ENCODE results near the gene CD302. TPM values are rescaled to one million over a fixed set of nuclear protein-coding genes. Genes with fewer than 3 reads are reported as not detected.

The CD302 gene
- total RNA-seq, 1 experiment from 2014 or later = 8.5 TPM

- no peaks in the 10 kb centered on the region for H3K27me3 ChIP-seq (ENCODE audit: low read length)
- ATAC-seq (no peak), DNase-seq (no peak)
- no peak overlapping the region for H3K4me3 ChIP-seq (ENCODE audit: low read length)
- intact Hi-C loops (cut with micrococcal nuclease) = no loop called here
- peaks cover 53% of the 10 kb centered on the region for H4K20me1 ChIP-seq (ENCODE audit: low read length)
- no TSS peak for BruUV-seq (replicated peaks)
- no peak overlapping the region for H3K27ac ChIP-seq (ENCODE audit: low read length)
- ChIA-PET POLR2A (ENCODE audit: unreplicated experiment) (no interaction called here), CTCF (no interaction called here)
- peaks cover 60% of the 10 kb centered on the region for H3K36me3 ChIP-seq (ENCODE audit: low read depth, low read length)
- peaks cover 95% of the 10 kb centered on the region for H3K79me2 ChIP-seq (ENCODE audit: low read length)
- TF ChIP-seq EZH2 (IDR thresholded peaks at IDR 0.05; ENCODE audit: low read length, unreplicated experiment) (no peak), EZH2phosphoT487 (IDR thresholded peaks at IDR 0.05; ENCODE audit: borderline replicate concordance, low read length) (no peak), CTCF (conservative IDR thresholded peaks at IDR 0.05; ENCODE audit: low read depth, low read length) (no peak)
- no peaks in the 10 kb centered on the region for H3K9me3 ChIP-seq (ENCODE audit: low read length)
- no peak overlapping the region for H3K4me2 ChIP-seq (ENCODE audit: low read length)
- H3K9me2 ChIP-seq (replicated peaks; ENCODE audit: low read length) = no peaks in the 10 kb centered on the region
- H3F3A ChIP-seq (ENCODE audit: low read length, unreplicated experiment) = no peaks in the 10 kb centered on the region
- H3K4me1 ChIP-seq (ENCODE audit: insufficient read depth, low read length) = no peaks in the 10 kb centered on the region; the same call in 1 of the 2 replicates
- no peak overlapping the region for H2AFZ ChIP-seq (ENCODE audit: low read length)
- no peak overlapping the region for H3K9ac ChIP-seq (ENCODE audit: low read length)
Observed at GRCh38 chr2:159737917-159738296, 60.1 kb downstream of the CD302 start.

- TF ChIP-seq EZH2phosphoT487 (IDR thresholded peaks at IDR 0.05; ENCODE audit: borderline replicate concordance, low read length) (no peak), EZH2 (IDR thresholded peaks at IDR 0.05; ENCODE audit: low read length, unreplicated experiment) (no peak), CTCF (conservative IDR thresholded peaks at IDR 0.05; ENCODE audit: low read depth, low read length) (no peak)
- DNase-seq (no peak), ATAC-seq (no peak)
- H3K9me2 ChIP-seq (replicated peaks; ENCODE audit: low read length) = no peaks in the 10 kb centered on the region
- no peak overlapping the region for H3K27ac ChIP-seq (ENCODE audit: low read length)
- no peak overlapping the region for H3K4me2 ChIP-seq (ENCODE audit: low read length)
- H4K20me1 ChIP-seq (ENCODE audit: low read length) = peaks cover 52% of the 10 kb centered on the region
- H3K4me3 ChIP-seq (ENCODE audit: low read length) = no peak overlapping the region
- peaks cover 96% of the 10 kb centered on the region for H3K79me2 ChIP-seq (ENCODE audit: low read length)
- no peaks in the 10 kb centered on the region for H3K27me3 ChIP-seq (ENCODE audit: low read length)
- POLR2A ChIA-PET (ENCODE audit: unreplicated experiment) = no interaction called here
- intact Hi-C loops (cut with micrococcal nuclease) = no loop called here
- no peak overlapping the region for H2AFZ ChIP-seq (ENCODE audit: low read length)
- no peaks in the 10 kb centered on the region for H3F3A ChIP-seq (ENCODE audit: low read length, unreplicated experiment)
- H3K36me3 ChIP-seq (ENCODE audit: low read depth, low read length) = peaks cover 62% of the 10 kb centered on the region
- H3K9me3 ChIP-seq (ENCODE audit: low read length) = no peaks in the 10 kb centered on the region
- H3K4me1 ChIP-seq (ENCODE audit: insufficient read depth, low read length) = no peaks in the 10 kb centered on the region; the same call in 1 of the 2 replicates
- BruUV-seq (replicated peaks) = no TSS peak
- CTCF ChIA-PET = no interaction called here
- H3K9ac ChIP-seq (ENCODE audit: low read length) = no peak overlapping the region
Observed at GRCh38 chr2:159737292-159737916, 60.6 kb downstream of the CD302 start.

GRCh38 chr2:159736048-159736447 is 62.0 kb downstream of the CD302 start:
- no peaks in the 10 kb centered on the region for H3K9me3 ChIP-seq (ENCODE audit: low read length)
- TF ChIP-seq EZH2 (IDR thresholded peaks at IDR 0.05; ENCODE audit: low read length, unreplicated experiment) = no peak
- no peak overlapping the region for H2AFZ ChIP-seq (ENCODE audit: low read length)
- H3F3A ChIP-seq (ENCODE audit: low read length, unreplicated experiment) = no peaks in the 10 kb centered on the region
- BruUV-seq (replicated peaks) = no TSS peak
- H3K4me2 ChIP-seq (ENCODE audit: low read length) = no peak overlapping the region
- no peak overlapping the region for H3K9ac ChIP-seq (ENCODE audit: low read length)
- H3K4me1 ChIP-seq (ENCODE audit: insufficient read depth, low read length) = no peaks in the 10 kb centered on the region; the same call in 1 of the 2 replicates
- ChIA-PET POLR2A (ENCODE audit: unreplicated experiment) (no interaction called here), CTCF (no interaction called here)
- peaks cover 58% of the 10 kb centered on the region for H3K36me3 ChIP-seq (ENCODE audit: low read depth, low read length)
- ATAC-seq (peak; percentile 43), DNase-seq (no peak)
- no peaks in the 10 kb centered on the region for H3K27me3 ChIP-seq (ENCODE audit: low read length)
- no peak overlapping the region for H3K4me3 ChIP-seq (ENCODE audit: low read length)
- peaks cover 48% of the 10 kb centered on the region for H4K20me1 ChIP-seq (ENCODE audit: low read length)
- intact Hi-C loops (cut with micrococcal nuclease) = no loop called here
- no peak overlapping the region for H3K27ac ChIP-seq (ENCODE audit: low read length)
- H3K79me2 ChIP-seq (ENCODE audit: low read length) = peaks cover 89% of the 10 kb centered on the region
- no peaks in the 10 kb centered on the region for H3K9me2 ChIP-seq (replicated peaks; ENCODE audit: low read length)
